Muscle layer of duodenum (tissue), 2 donors: ENCODE measurements around the gene PAPSS1.
A peak's percentile ranks its signal among the peaks of the same experiment; 100 is the strongest.
"Not testable (repeated sequence)": the region's sequence is repeated elsewhere in the genome, so short reads cannot be mapped to it uniquely, and the experiment has no call there.

Experiments used
- H3K27ac ChIP-seq: one replicate; pipeline ENCODE4 v1.7.0; 2013; ENCODE audit warnings: mild to moderate bottlenecking, low read length
- H3K27me3 ChIP-seq: one replicate; pipeline ENCODE4 v1.7.0; 2013; ENCODE audit warnings: low read depth, mild to moderate bottlenecking, control low read depth, low read length
- H3K36me3 ChIP-seq, 2 donors: one replicate each; pipeline ENCODE4 v1.7.0; 2013; ENCODE audit warnings: low read length in 2 of 2, control low read depth in 1 of 2, mild to moderate bottlenecking in 1 of 2; ENCODE audit not compliant: insufficient read depth in 2 of 2, control insufficient read depth in 1 of 2
- H3K4me1 ChIP-seq, 2 donors: one replicate each; pipeline ENCODE4 v1.7.0; 2013; ENCODE audit warnings: low read length in 2 of 2, mild to moderate bottlenecking in 2 of 2, control low read depth in 1 of 2, moderate library complexity in 1 of 2; ENCODE audit not compliant: insufficient read depth in 2 of 2, control insufficient read depth in 1 of 2
- H3K4me3 ChIP-seq, 2 donors: one replicate each; pipeline ENCODE4 v1.7.0; 2013; ENCODE audit warnings: low read length in 2 of 2, low read depth in 1 of 2, mild to moderate bottlenecking in 1 of 2
- H3K9me3 ChIP-seq, 2 donors: one replicate each; pipeline ENCODE4 v1.7.0; 2013; ENCODE audit warnings: low read length in 2 of 2, control low read depth in 1 of 2, mild to moderate bottlenecking in 1 of 2; ENCODE audit not compliant: control insufficient read depth in 1 of 2
- donor health status: healthy.

PAPSS1 gene

GRCh38 chr4:107742196-107742595 is 22.2 kb upstream of the PAPSS1 start:
- Histone ChIP-seq H3K9me3 (no peaks in the 10 kb centered on the region), H3K4me3 (no peak overlapping the region), H3K4me1 (peaks cover 4% of the 10 kb centered on the region in 2 donors), H3K36me3 (no peaks in the 10 kb centered on the region), H3K27me3 (no peaks in the 10 kb centered on the region), H3K27ac (no peak overlapping the region)

- H3K9me3 ChIP-seq = no peaks in the 10 kb centered on the region
- no peaks in the 10 kb centered on the region for H3K27me3 ChIP-seq
- H3K36me3 ChIP-seq = no peaks in the 10 kb centered on the region
- peak overlapping the region; percentile 61 for H3K27ac ChIP-seq
- no peak overlapping the region for H3K4me3 ChIP-seq
- H3K4me1 ChIP-seq = peaks cover 4 to 12% of the 10 kb centered on the region in 2 donors
These were observed 21.1 kb upstream of the PAPSS1 start for GRCh38 chr4:107740950-107741701.

GRCh38 chr4:107740381-107740780 is 20.3 kb upstream of the PAPSS1 start:
- no peak overlapping the region for H3K4me3 ChIP-seq
- H3K27me3 ChIP-seq = no peaks in the 10 kb centered on the region
- peaks cover 4 to 19% of the 10 kb centered on the region in 2 donors for H3K4me1 ChIP-seq
- no peaks in the 10 kb centered on the region for H3K36me3 ChIP-seq
- peak overlapping the region; percentile 61 for H3K27ac ChIP-seq
- no peaks in the 10 kb centered on the region for H3K9me3 ChIP-seq

GRCh38 chr4:107737450-107737849 is 17.4 kb upstream of the PAPSS1 start:
- no peak overlapping the region for H3K4me3 ChIP-seq
- no peak overlapping the region for H3K27ac ChIP-seq
- no peaks in the 10 kb centered on the region for H3K36me3 ChIP-seq
- no peaks in the 10 kb centered on the region for H3K27me3 ChIP-seq
- no peaks in the 10 kb centered on the region for H3K9me3 ChIP-seq
- H3K4me1 ChIP-seq = peaks cover 4 to 19% of the 10 kb centered on the region in 2 donors

GRCh38 chr4:107736924-107737448 is 17.0 kb upstream of the PAPSS1 start:
- Histone ChIP-seq H3K9me3 (no peaks in the 10 kb centered on the region), H3K4me3 (no peak overlapping the region), H3K27ac (no peak overlapping the region), H3K4me1 (peaks cover 4 to 19% of the 10 kb centered on the region in 2 donors), H3K36me3 (no peaks in the 10 kb centered on the region), H3K27me3 (no peaks in the 10 kb centered on the region)

- peaks cover 1 to 15% of the 10 kb centered on the region in 2 donors for H3K4me1 ChIP-seq
- H3K4me3 ChIP-seq = no peak overlapping the region
- no peaks in the 10 kb centered on the region for H3K36me3 ChIP-seq
- H3K9me3 ChIP-seq = no peaks in the 10 kb centered on the region
- no peaks in the 10 kb centered on the region for H3K27me3 ChIP-seq
- no peak overlapping the region for H3K27ac ChIP-seq
These were observed 16.0 kb upstream of the PAPSS1 start for GRCh38 chr4:107736037-107736436.

- no peaks in the 10 kb centered on the region for H3K27me3 ChIP-seq
- H3K9me3 ChIP-seq = no peaks in the 10 kb centered on the region
- no peak overlapping the region for H3K27ac ChIP-seq
- peaks cover 0 to 15% of the 10 kb centered on the region in 2 donors for H3K4me1 ChIP-seq
- no peaks in the 10 kb centered on the region for H3K36me3 ChIP-seq
- H3K4me3 ChIP-seq = no peak overlapping the region
These were observed 14.1 kb upstream of the PAPSS1 start for GRCh38 chr4:107734120-107734519.

GRCh38 chr4:107733431-107733925 is 13.4 kb upstream of the PAPSS1 start:
- no peaks in the 10 kb centered on the region for H3K36me3 ChIP-seq
- H3K9me3 ChIP-seq = no peaks in the 10 kb centered on the region
- no peak overlapping the region for H3K4me3 ChIP-seq
- H3K27me3 ChIP-seq = no peaks in the 10 kb centered on the region
- H3K27ac ChIP-seq = no peak overlapping the region
- H3K4me1 ChIP-seq = peaks cover 0 to 15% of the 10 kb centered on the region in 2 donors

GRCh38 chr4:107729050-107729449 is 9.0 kb upstream of the PAPSS1 start:
- not testable (repeated sequence) for H3K27ac ChIP-seq, H3K27me3 ChIP-seq, H3K9me3 ChIP-seq, H3K36me3 ChIP-seq, H3K4me3 ChIP-seq, H3K4me1 ChIP-seq

GRCh38 chr4:107726131-107726925 is 6.3 kb upstream of the PAPSS1 start:
- not testable (repeated sequence) for H3K27ac ChIP-seq, H3K4me1 ChIP-seq, H3K4me3 ChIP-seq, H3K27me3 ChIP-seq, H3K9me3 ChIP-seq, H3K36me3 ChIP-seq

GRCh38 chr4:107725281-107725859 is 5.3 kb upstream of the PAPSS1 start:
- no peaks in the 10 kb centered on the region for H3K27me3 ChIP-seq
- no peaks in the 10 kb centered on the region for H3K36me3 ChIP-seq
- no peaks in the 10 kb centered on the region for H3K4me1 ChIP-seq
- H3K4me3 ChIP-seq = no peak overlapping the region
- no peaks in the 10 kb centered on the region for H3K9me3 ChIP-seq
- no peak overlapping the region for H3K27ac ChIP-seq
